ENCODE measurements around the gene SLC16A10.
"Not testable (repeated sequence)": the region's sequence is repeated elsewhere in the genome, so short reads cannot be mapped to it uniquely, and the experiment has no call there.

SLC16A10 gene, protein sequence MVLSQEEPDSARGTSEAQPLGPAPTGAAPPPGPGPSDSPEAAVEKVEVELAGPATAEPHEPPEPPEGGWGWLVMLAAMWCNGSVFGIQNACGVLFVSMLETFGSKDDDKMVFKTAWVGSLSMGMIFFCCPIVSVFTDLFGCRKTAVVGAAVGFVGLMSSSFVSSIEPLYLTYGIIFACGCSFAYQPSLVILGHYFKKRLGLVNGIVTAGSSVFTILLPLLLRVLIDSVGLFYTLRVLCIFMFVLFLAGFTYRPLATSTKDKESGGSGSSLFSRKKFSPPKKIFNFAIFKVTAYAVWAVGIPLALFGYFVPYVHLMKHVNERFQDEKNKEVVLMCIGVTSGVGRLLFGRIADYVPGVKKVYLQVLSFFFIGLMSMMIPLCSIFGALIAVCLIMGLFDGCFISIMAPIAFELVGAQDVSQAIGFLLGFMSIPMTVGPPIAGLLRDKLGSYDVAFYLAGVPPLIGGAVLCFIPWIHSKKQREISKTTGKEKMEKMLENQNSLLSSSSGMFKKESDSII

DNA sequence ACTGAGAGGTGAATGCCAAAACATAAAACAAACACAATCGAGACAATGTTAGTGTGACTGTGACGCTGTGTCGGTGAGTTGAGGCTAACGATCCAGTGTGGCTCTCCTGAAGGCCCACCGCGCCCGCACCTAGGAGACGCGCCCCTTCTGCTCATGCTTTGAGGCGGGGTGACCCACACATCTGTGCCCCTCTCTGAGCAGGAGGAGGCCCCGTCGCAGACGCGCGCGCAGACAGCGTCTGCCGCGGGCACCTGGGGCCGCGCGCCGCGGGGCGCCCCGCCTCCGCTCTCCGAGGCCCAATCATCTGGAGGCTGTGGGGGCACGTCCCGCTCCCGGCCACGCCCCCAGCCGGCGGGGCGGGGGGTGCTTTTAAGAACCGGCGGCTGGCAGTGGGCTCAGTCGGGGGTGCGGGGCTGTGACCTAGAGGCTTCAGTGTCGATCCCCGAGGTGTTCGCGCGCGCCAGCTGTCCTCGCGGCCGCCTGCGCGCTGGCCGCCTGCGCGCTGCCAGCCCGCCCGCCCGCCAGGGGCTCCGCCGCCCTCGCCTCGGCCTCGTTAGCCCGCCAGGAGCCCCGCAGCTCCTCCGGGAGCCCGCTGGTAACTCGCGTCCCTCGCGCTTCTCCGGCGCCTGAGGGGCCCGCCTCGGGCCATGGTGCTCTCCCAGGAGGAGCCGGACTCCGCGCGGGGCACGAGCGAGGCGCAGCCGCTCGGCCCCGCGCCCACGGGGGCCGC, at the start of gene SLC16A10:
Gene SLC16A10, plus strand, starts transcription at position 398 of the 730 bp plus-strand sequence. Its CDS starts 250 bp downstream, at position 648.
- peak within 1 kb of the TSS; percentile 68; the same call in 1 of the 2 replicates for H3K9ac ChIP-seq (ENCODE audit: low read depth, low read length)
- no peaks in the 10 kb centered on the region for H3K9me3 ChIP-seq (ENCODE audit: insufficient read depth, low read depth, low read length)
- H3K4me1 ChIP-seq (ENCODE audit: insufficient read depth, low read length), result peaks cover 13% of the 10 kb centered on the region; the same call in 1 of the 2 replicates
- no peaks in the 10 kb centered on the region for H3K36me3 ChIP-seq (ENCODE audit: insufficient read depth, low read depth, low read length)
- peaks cover 48% of the 10 kb centered on the region for H3K27me3 ChIP-seq (ENCODE audit: insufficient read depth, low read length)
- H3K4me3 ChIP-seq (ENCODE audit: low read length), result peak within 1 kb of the TSS; percentile 74
- H3K27ac ChIP-seq (ENCODE audit: low read length), result no peak within 1 kb of the TSS

DNA sequence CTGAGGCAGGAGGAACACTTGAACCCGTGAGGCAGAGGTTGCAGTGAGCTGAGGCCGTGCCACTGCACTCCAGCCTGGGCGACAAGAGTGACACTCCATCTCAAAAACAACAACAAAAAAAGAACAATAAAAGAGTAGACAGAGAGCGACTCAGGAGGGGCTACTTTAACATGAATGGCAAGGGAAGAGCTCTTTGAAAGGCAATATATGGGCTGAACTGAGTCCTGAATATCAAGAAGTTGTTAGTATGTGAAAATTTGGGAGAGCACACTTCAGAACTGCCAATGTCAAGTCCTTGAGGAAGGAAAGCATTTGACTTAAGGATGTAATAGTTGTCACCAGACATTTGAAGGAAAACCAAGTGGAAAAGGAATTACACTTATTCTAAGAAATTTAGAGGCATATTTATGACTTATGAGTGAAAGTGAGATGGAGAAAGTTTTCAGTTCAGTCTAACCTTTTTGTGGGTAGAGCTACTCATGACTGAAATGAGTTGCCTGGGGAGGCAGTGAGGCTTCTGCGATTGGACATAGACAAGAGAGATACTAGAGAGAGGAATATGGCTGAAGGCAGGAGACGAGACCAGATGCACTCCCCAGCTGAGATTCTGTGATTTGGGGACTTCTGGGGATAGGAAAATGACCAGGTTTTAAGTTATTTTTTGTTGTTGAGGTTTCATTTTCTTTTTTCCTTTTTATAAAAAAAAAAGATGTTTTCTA, 48.6 kb upstream of the SLC16A10 start:
- Histone ChIP-seq H3K9me3 (ENCODE audit: insufficient read depth, low read depth, low read length) (no peaks in the 10 kb centered on the region), H3K9ac (ENCODE audit: low read depth, low read length) (no peak overlapping the region), H3K36me3 (ENCODE audit: insufficient read depth, low read depth, low read length) (no peaks in the 10 kb centered on the region), H3K27me3 (ENCODE audit: insufficient read depth, low read length) (no peaks in the 10 kb centered on the region), H3K4me1 (ENCODE audit: insufficient read depth, low read length) (peaks cover 9% of the 10 kb centered on the region; the same call in 1 of the 2 replicates), H3K4me3 (ENCODE audit: low read length) (no peak overlapping the region), H3K27ac (ENCODE audit: low read length) (no peak overlapping the region)

DNA sequence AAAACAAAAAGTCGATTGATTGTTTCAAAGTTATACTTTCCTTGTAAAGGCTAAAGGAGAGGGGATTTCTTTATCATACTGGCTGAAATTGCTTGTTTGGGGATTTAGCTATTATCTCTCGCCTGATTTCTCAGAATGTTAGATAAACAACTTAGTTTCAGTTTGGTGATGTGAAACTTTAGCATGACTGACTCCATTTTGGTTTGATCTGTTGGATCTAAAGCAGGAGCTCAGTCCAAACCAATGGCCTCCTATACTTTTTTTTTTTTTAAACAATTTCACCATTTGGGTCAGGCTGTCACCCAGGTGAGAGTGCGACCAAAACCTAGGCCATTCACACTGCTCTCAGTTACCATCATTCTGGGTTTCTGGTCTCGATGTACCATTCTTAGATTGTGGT, 45.4 kb upstream of the SLC16A10 start:
- H3K9me3 ChIP-seq (ENCODE audit: insufficient read depth, low read depth, low read length), result no peaks in the 10 kb centered on the region
- no peak overlapping the region for H3K9ac ChIP-seq (ENCODE audit: low read depth, low read length)
- H3K36me3 ChIP-seq (ENCODE audit: insufficient read depth, low read depth, low read length), result no peaks in the 10 kb centered on the region
- H3K4me1 ChIP-seq (ENCODE audit: insufficient read depth, low read length), result no peaks in the 10 kb centered on the region
- no peaks in the 10 kb centered on the region for H3K27me3 ChIP-seq (ENCODE audit: insufficient read depth, low read length)
- no peak overlapping the region for H3K27ac ChIP-seq (ENCODE audit: low read length)
- no peak overlapping the region for H3K4me3 ChIP-seq (ENCODE audit: low read length)

DNA sequence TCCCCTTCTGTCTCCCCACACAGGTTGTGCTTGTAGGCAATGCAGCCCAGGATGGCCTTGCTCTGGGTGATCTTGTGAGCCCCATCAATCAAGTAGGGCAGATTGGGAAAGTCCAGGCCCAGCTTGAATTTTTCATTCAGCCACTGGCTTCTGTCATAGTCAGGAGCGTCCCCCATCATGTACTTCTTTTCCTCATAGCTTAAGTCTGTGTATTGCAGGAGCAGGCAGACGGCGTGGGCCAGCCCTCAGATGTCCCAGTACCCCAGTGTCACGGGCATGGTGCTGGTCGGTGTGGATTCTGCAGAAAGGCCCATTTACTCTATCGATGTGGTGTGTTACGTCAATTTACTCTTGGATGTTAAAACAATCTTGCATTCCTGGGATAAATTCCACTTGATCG, 40.1 kb upstream of the SLC16A10 start:
- Histone ChIP-seq H3K9ac (ENCODE audit: low read depth, low read length) (no peak overlapping the region), H3K9me3 (ENCODE audit: insufficient read depth, low read depth, low read length) (no peaks in the 10 kb centered on the region), H3K4me1 (ENCODE audit: insufficient read depth, low read length) (no peaks in the 10 kb centered on the region), H3K36me3 (ENCODE audit: insufficient read depth, low read depth, low read length) (no peaks in the 10 kb centered on the region), H3K27ac (ENCODE audit: low read length) (no peak overlapping the region), H3K27me3 (ENCODE audit: insufficient read depth, low read length) (no peaks in the 10 kb centered on the region), H3K4me3 (ENCODE audit: low read length) (no peak overlapping the region)

DNA sequence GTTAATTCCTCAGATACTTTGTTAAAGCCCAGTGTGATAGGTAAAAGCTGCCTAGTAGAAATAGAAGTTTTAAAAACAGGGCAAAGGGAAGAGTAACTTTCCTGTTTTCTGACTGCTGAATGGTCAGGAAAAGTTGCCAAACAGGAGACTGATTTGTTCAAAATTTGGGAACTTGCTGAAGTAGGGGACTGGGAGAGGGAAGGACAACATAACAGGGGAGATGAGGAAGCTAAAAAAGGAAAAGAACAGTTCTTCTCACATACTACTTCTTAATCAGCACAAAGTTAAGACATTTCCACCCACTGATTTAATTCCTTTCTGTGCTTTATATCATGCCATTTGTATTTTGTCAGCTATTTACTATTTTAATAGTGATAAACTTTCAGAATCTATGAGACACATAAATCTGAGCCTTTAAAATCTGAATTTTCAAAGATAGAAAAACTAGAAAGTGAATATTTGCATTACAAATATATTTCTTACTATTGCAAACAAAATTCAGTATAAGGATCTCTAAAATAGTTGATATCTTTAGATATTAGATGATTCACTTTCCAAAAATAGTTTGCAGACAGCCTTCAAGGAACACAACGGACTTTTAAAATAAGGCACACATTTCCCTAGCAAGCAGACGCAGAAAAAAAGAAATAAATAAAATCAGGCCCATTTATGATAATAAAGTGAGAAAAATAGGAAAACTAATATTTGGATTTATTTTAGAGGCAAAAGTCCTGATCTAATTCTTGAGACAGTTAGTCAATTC, 36.9 kb upstream of the SLC16A10 start:
- Histone ChIP-seq H3K9ac (ENCODE audit: low read depth, low read length) (no peak overlapping the region), H3K9me3 (ENCODE audit: insufficient read depth, low read depth, low read length) (no peaks in the 10 kb centered on the region), H3K36me3 (ENCODE audit: insufficient read depth, low read depth, low read length) (no peaks in the 10 kb centered on the region), H3K4me3 (ENCODE audit: low read length) (no peak overlapping the region), H3K4me1 (ENCODE audit: insufficient read depth, low read length) (no peaks in the 10 kb centered on the region), H3K27ac (ENCODE audit: low read length) (no peak overlapping the region), H3K27me3 (ENCODE audit: insufficient read depth, low read length) (no peaks in the 10 kb centered on the region)

- Histone ChIP-seq H3K4me3 (ENCODE audit: low read length) (no peak overlapping the region), H3K9me3 (ENCODE audit: insufficient read depth, low read depth, low read length) (no peaks in the 10 kb centered on the region), H3K9ac (ENCODE audit: low read depth, low read length) (no peak overlapping the region), H3K27me3 (ENCODE audit: insufficient read depth, low read length) (no peaks in the 10 kb centered on the region), H3K4me1 (ENCODE audit: insufficient read depth, low read length) (no peaks in the 10 kb centered on the region), H3K36me3 (ENCODE audit: insufficient read depth, low read depth, low read length) (no peaks in the 10 kb centered on the region), H3K27ac (ENCODE audit: low read length) (no peak overlapping the region)
Observed at GRCh38 chr6:111052171-111052570, 35.1 kb upstream of the SLC16A10 start.

DNA sequence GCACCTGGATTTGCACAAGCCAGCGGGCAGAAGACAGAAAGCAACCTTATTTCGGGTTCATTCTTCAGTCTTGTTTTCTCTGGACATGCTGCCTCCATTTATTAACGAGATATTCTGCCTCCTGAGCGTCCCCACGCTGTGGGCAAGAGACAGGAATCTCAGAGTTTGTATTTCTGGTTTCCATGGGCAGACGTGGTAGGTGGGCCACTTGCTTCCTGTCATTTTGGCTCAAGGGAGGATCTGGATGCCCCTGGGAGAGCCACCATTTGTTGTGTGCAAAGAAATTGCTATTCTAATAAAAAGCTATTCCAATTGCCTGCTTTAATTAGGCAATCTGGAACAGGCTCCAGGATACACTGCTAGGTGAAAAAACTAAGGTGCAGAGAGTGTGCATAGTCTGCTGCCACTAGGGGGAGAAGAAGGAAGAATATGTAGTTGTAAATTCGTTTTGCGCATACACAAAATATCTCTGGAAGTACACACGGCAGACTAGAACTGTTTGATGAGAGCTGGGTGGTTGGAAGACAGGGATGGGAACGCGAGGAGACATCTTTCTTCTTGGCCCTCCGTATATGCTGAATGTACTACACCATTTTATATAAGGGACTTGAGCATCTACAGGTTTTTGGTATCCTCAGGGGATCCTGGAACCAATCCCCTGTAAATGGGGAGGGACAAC, 30.1 kb upstream of the SLC16A10 start:
- no peaks in the 10 kb centered on the region for H3K4me1 ChIP-seq (ENCODE audit: insufficient read depth, low read length)
- H3K9me3 ChIP-seq (ENCODE audit: insufficient read depth, low read depth, low read length), result no peaks in the 10 kb centered on the region
- no peaks in the 10 kb centered on the region for H3K27me3 ChIP-seq (ENCODE audit: insufficient read depth, low read length)
- H3K9ac ChIP-seq (ENCODE audit: low read depth, low read length), result no peak overlapping the region
- H3K36me3 ChIP-seq (ENCODE audit: insufficient read depth, low read depth, low read length), result no peaks in the 10 kb centered on the region
- no peak overlapping the region for H3K4me3 ChIP-seq (ENCODE audit: low read length)
- H3K27ac ChIP-seq (ENCODE audit: low read length), result no peak overlapping the region

DNA sequence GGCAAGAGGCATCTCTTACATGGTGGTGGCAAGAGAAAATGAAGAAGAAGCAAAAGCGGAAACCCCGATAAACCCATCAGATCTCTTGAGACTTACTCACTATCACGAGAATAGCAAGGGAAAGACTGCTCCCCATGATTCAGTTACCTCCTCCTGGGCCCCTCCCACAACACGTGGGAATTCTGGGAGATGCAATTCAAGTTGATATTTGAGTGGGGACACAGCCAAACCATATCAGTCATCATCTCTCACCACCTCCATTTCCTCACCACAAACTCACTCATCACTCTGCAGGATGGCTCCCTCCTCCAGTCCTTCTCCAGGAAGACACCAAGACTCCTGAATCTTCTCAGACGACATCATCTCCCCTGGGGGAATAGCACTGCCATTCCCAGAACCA, 25.8 kb upstream of the SLC16A10 start:
- Histone ChIP-seq H3K4me1 (ENCODE audit: insufficient read depth, low read length) (no peaks in the 10 kb centered on the region), H3K27ac (ENCODE audit: low read length) (no peak overlapping the region), H3K9me3 (ENCODE audit: insufficient read depth, low read depth, low read length) (no peaks in the 10 kb centered on the region), H3K27me3 (ENCODE audit: insufficient read depth, low read length) (no peaks in the 10 kb centered on the region), H3K9ac (ENCODE audit: low read depth, low read length) (no peak overlapping the region), H3K4me3 (ENCODE audit: low read length) (no peak overlapping the region), H3K36me3 (ENCODE audit: insufficient read depth, low read depth, low read length) (no peaks in the 10 kb centered on the region)

DNA sequence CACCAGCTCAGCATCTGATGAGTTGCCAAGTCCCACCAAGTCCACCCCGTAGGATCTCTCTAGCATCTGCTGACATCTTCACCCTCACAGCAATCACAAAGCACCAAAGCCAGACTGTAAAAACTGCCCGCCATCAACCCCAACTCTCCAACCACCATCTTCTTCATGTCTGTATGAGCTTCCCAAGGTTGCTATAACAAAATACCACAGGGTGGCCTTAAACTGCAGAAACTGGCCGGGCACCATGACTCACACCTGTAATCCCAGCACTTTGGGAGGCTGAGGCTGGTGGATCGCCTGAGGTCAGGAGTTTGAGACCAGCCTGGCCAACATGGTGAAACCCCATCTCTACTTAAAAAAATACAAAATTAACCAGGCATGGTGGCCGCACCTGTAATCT, 25.3 kb upstream of the SLC16A10 start:
- H3K9ac ChIP-seq (ENCODE audit: low read depth, low read length); H3K4me1 ChIP-seq (ENCODE audit: insufficient read depth, low read length); H3K27me3 ChIP-seq (ENCODE audit: insufficient read depth, low read length); H3K4me3 ChIP-seq (ENCODE audit: low read length); H3K36me3 ChIP-seq (ENCODE audit: insufficient read depth, low read depth, low read length); H3K27ac ChIP-seq (ENCODE audit: low read length); H3K9me3 ChIP-seq (ENCODE audit: insufficient read depth, low read depth, low read length): not testable (repeated sequence)

DNA sequence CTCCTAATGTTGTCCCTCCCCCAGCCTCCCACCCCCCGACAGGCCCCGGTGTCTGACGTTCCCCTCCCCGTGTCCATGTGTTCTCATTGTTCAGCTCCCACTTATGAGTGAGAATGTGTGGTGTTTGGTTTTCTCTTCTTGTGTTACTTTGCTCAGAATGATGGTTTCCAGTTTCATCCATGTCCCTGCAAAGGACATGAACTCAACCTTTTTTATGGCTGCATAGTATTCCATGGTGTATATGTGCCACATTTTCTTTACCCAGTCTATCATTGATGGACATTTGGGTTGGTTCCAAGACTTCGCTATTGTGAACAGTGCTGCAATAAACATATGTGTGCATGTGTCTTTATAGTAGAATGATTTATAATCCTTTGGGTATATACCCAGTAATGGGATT, 24.4 kb upstream of the SLC16A10 start:
- not testable (repeated sequence) for H3K36me3 ChIP-seq (ENCODE audit: insufficient read depth, low read depth, low read length); H3K27ac ChIP-seq (ENCODE audit: low read length); H3K4me3 ChIP-seq (ENCODE audit: low read length); H3K4me1 ChIP-seq (ENCODE audit: insufficient read depth, low read length); H3K27me3 ChIP-seq (ENCODE audit: insufficient read depth, low read length); H3K9me3 ChIP-seq (ENCODE audit: insufficient read depth, low read depth, low read length); H3K9ac ChIP-seq (ENCODE audit: low read depth, low read length)
